CD4-positive, alpha-beta T cell treated with Interleukin-17A for 4 hours (primary cell): Measurements from ENCODE around the gene OSTM1.

Experiments used
- DNase-seq: peaks from one replicate; pipeline ENCODE4 v3.0.0-alpha.2; 2020; ENCODE audit warnings: mixed read lengths

Gene OSTM1

DNA sequence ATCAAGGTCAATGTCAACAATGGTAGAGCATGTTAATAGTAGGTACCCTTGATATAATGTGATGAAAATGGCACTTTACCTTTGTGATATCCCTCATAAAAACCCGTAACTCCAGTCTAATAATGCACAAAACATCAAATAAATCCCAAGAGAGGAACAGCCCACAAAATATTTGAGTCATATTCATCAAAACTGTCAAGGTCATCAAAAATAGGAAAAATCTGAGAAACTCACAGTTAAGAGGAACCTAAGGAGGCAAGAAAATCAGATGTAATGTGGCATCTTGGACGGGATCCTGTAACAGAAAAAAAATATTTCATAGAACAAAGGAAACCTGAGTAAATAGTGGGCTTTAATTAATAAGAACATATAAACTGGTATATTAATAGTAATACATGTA lies 25.5 kb upstream of the OSTM1 start:
- DNase-seq: no peak

DNA sequence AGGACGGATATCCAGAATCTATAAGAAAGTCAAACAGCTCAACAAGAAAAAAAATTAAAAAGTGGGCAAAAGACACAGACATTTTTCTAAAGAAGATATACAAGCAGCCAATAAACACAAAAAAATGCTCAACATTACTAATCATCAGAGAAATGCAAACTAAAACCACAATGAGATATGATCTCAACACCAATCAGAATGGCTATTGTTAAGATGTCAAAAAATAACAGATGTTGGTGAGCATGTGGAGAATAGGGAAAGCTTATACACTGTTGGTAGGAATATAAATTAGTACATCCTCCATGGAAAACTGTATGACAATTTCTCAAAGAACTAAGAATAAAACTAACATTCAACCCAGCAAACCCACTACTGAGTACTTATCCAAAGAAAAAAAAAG lies 23.3 kb upstream of the OSTM1 start:
- no peak for DNase-seq

GRCh38 chr6:108093781-108094300 lies 19.3 kb upstream of the OSTM1 start:
- DNase-seq: no peak

DNA sequence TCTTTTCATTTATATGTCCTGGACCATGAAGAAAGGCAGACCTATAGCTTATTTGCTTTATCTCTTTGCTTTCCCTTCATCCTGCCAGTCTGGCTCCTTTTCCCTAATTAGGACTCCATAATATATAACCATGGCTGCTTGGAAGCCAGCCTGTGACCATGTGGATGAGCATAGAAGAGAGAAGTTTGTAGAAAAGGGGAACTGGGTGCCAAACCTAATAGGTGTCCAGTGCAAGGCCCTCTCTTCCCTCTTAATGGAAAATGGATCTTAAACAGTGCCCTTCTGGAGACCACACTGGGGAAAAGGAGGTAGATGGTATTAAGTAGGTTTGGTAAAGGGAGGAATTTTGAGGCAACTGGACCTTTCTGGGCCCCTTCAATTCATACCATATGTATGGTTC lies 16.7 kb upstream of the OSTM1 start:
- no peak for DNase-seq

- DNase-seq: no peak
Measured at GRCh38 chr6:108083349-108083748, 8.8 kb upstream of the OSTM1 start.

GRCh38 chr6:108082539-108082938 lies 8.0 kb upstream of the OSTM1 start:
- DNase-seq: no peak

- DNase-seq: no peak
Measured at GRCh38 chr6:108080010-108080780, 5.7 kb upstream of the OSTM1 start.

- DNase-seq: no peak
Measured at GRCh38 chr6:108078191-108078590, 3.6 kb upstream of the OSTM1 start.

DNA sequence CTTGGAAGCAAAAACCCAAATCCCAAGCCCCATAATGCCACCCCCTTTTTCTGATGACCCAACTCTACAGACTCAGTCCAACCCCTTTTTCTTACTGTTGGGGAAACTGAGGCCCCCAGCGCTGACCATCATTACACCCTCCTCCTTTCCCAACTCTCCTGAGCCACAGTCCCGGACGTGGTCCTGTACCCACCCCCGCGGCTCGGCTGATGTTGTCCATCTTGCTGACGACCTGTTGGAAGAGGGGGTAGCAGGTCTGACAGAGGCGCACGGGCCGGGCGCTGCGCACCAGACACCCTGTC lies 533 bp downstream of the OSTM1 start:
- no peak for DNase-seq

- no peak for DNase-seq
Measured at GRCh38 chr6:108071736-108072276, 2.7 kb downstream of the OSTM1 start.

- peak; percentile 12 for DNase-seq
Measured at GRCh38 chr6:108068618-108069017, 5.9 kb downstream of the OSTM1 start.

DNA sequence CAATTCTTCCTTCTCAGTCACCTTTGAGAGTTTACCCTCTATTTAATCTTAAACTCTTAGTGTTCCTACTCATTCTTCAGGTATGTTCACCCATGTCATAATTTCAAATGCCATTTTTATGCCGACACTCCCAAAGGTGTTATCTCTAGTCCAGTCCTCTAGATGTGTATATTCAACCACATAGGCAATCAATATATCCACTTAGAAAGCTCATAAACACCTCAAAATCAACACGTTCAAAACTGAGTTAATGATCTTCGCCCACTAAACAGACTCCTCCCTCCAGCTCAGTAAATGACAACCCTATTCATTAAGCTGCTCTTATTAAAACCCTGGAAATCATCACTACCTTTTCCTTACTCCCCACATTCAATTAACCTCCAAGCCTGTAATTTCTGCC lies 6.4 kb downstream of the OSTM1 start:
- no peak for DNase-seq

DNA sequence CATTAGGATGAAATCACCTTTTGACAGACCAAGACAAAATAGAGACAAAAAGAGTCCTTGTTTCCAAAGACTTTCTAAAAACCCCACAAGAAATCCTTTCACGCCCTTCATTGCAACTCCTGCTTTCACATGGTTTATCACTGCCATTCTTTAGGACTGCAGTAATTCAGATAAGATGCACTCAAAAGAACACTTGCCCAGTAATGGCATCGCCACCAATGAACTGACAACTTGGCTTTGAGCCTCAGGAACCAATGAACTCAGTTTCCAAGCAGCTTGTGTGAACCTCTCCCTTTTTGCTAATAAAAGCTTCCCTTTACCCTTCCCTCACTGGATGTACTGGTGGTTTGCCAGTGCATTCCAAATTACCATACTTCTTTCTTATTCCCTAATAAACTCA lies 21.8 kb downstream of the OSTM1 start:
- DNase-seq: no peak

DNA sequence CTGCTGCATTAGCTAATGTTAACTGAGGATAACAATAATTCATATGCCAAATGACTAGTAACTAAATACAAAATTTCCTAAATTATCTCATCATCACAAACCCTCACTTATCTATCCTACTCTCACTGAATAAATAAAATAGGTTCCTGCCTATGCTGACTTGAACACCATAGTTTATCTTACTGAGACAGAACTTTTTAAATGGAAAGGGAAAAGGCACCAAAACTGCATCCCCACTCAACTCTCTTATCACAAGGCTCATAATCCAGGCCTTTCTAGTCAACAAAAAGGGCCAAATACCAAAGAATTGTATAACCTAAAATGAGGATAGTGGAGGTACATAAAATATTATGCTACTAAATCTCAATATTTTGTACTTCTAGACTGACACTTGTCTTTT lies 23.1 kb downstream of the OSTM1 start:
- DNase-seq: no peak

- no peak for DNase-seq
Measured at GRCh38 chr6:108039681-108040080, 34.9 kb downstream of the OSTM1 start.

- no peak for DNase-seq
Measured at GRCh38 chr6:108036884-108037283, 37.7 kb downstream of the OSTM1 start.

DNA sequence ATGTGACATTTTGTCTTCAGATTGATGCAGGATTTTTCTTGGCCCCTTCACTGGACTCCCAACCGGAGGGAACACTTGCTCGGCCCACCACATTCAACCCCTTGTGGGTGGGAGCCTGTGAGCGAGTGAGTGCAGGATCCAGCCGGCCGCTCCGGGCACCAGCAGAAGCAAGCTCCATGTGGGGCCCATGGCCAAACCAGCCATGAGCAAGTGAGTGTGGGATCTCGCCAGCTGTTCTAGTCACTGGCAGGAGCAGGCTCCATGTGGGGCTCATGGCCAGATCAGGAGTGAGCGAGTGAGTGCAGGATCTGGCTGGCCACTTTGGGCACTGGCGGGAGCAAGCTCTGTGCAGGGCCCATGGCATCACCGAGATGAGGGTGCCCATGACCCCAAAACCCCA lies 42.6 kb downstream of the OSTM1 start:
- no peak for DNase-seq

DNA sequence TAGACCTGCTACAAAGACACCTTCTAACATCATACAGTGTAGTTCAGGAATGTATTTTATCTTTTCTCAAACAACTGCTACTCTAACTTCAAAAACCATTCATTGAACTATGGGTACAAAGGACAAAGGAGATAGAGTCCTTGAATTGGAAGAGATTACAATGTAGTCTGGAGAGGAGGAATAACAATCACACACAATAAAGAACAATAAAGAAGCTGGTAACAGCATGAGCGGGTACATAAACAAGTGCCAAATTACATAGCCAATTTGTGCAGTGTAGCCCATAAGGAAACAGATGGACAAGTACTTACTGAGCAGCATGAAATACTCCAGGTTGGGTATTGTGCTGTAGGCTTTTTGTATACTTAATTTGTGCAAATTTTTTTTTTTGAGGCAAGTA lies 44.3 kb downstream of the OSTM1 start:
- no peak for DNase-seq

- DNase-seq: no peak
Measured at GRCh38 chr6:108029226-108029921, 45.2 kb downstream of the OSTM1 start.

DNA sequence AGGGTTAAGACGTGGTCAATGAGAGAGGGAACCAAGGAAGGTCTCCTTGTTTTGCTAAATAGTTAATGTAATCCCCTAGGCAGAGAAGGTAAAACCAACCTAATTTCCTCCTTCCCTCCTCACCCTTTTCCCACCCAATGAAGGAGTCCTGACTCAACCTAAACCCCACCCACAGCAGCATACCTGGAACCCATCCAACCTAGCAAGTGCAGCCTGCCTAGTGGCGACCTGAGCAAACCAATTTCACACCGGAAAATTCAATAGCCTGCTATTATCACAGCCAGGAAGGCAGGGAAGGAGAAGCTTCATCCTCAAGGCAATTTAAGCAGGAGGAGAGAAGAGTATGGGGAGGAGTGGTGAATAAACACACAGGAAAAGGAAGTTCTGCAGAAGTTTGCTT lies 46.9 kb downstream of the OSTM1 start:
- DNase-seq: no peak

- no peak for DNase-seq
Measured at GRCh38 chr6:108027056-108027455, 47.5 kb downstream of the OSTM1 start.

GRCh38 chr6:108024427-108025073 lies 50.0 kb downstream of the OSTM1 start:
- DNase-seq: no peak

DNA sequence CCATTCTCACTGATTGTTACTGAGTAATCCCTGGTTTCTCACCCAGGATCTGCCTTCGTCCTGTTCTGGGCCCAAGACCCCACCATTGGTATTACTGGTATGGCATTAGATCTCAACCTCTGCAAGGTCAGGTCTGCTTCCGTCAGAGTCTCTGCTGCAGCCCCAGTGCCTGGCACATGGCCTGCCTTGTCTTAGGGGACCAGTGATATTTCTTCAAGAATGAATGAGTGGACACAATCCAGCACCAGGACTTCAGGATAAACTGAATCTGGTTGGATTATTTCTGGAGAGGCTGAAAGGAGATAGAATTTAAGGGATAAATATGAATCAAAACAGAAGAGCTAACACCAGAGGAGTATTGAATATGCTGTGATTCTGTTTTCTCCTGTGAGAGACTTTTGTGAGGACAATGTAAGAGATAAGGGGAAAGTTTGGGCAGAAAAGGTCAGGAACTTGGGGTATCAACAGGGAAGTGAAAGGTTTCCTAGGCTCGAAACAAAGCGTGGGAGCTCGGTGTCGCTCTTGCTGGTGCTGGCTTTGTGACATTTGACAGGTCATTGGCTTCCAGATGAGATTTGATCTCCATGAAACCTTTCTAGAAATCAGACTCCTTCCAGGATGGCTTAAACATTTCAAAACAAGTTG lies 53.9 kb downstream of the OSTM1 start:
- DNase-seq: no peak
